GM18517 (cell line): Measurements from ENCODE around the gene JMJD7.

Experiments
- ATAC-seq: cut with Tn5 transposase; IDR thresholded peaks from one replicate; pipeline ENCODE4 v1.9.1; 2021; ENCODE audit warnings: mild to moderate bottlenecking, moderate library complexity; ENCODE audit not compliant: unreplicated experiment

The JMJD7 gene

GRCh38 chr15:41858756-41859155 is 30.9 kb downstream of the JMJD7 start:
- ATAC-seq = no peak

- ATAC-seq = no peak
Measured at GRCh38 chr15:41860049-41860828, 32.3 kb downstream of the JMJD7 start.

- ATAC-seq = no peak
Measured at GRCh38 chr15:41861736-41862356, 34.0 kb downstream of the JMJD7 start.

GRCh38 chr15:41862515-41863116 is 34.7 kb downstream of the JMJD7 start:
- ATAC-seq = no peak

GRCh38 chr15:41865490-41866055 is 37.7 kb downstream of the JMJD7 start:
- no peak for ATAC-seq

GRCh38 chr15:41866263-41866703 is 38.4 kb downstream of the JMJD7 start:
- no peak for ATAC-seq

GRCh38 chr15:41866872-41867579 is 39.1 kb downstream of the JMJD7 start:
- ATAC-seq = no peak

- ATAC-seq = no peak
Measured at GRCh38 chr15:41868321-41868720, 40.4 kb downstream of the JMJD7 start.

- ATAC-seq = no peak
Measured at GRCh38 chr15:41869770-41870688, 42.1 kb downstream of the JMJD7 start.

- ATAC-seq = no peak
Measured at GRCh38 chr15:41870689-41871081, 42.8 kb downstream of the JMJD7 start.

- no peak for ATAC-seq
Measured at GRCh38 chr15:41871175-41871905, 43.4 kb downstream of the JMJD7 start.

- no peak for ATAC-seq
Measured at GRCh38 chr15:41872166-41872747, 44.4 kb downstream of the JMJD7 start.

GRCh38 chr15:41873711-41874110 is 45.8 kb downstream of the JMJD7 start:
- ATAC-seq = no peak

GRCh38 chr15:41874736-41875135 is 46.8 kb downstream of the JMJD7 start:
- ATAC-seq = no peak

- no peak for ATAC-seq
Measured at GRCh38 chr15:41876007-41876406, 48.1 kb downstream of the JMJD7 start.

- no peak for ATAC-seq
Measured at GRCh38 chr15:41876689-41877088, 48.8 kb downstream of the JMJD7 start.

- no peak for ATAC-seq
Measured at GRCh38 chr15:41877631-41878354, 49.9 kb downstream of the JMJD7 start.

- ATAC-seq = no peak
Measured at GRCh38 chr15:41878355-41878699, 50.4 kb downstream of the JMJD7 start.
